Neural progenitor cell (in vitro differentiated cells): ENCODE data around the gene SMARCD3. TPM values are rescaled to one million over a fixed set of nuclear protein-coding genes. Genes with fewer than 3 reads are reported as not detected.
A peak's percentile ranks its signal among the peaks of the same experiment; 100 is the strongest.

Source experiments
- DNase-seq: peaks from one replicate; pipeline ENCODE4 v3.0.0-alpha.2; 2016; ENCODE audit warnings: low spot score
- H2AFZ ChIP-seq: fragments of 200-600 bp; sonication (generic); replicated peaks from 2 replicates; pipeline ENCODE4 v1.6.1; 2016; ENCODE audit warnings: antibody characterized with exemption
- H3F3A ChIP-seq: fragments of 200-600 bp; sonication (generic); 2 replicates; pipeline ENCODE4 v1.6.1; 2016; ENCODE audit warnings: antibody characterized with exemption, low read depth
- H3K27ac ChIP-seq: fragments of 200-600 bp; sonication (generic); 2 replicates; pipeline ENCODE4 v1.5.1; 2016; ENCODE audit warnings: mild to moderate bottlenecking
- H3K27me3 ChIP-seq: fragments of 200-600 bp; sonication (generic); 2 replicates; pipeline ENCODE4 v1.6.1; 2016; ENCODE audit warnings: mild to moderate bottlenecking, moderate library complexity
- H3K36me3 ChIP-seq: fragments of 200-600 bp; sonication (generic); 2 replicates; pipeline ENCODE4 v1.5.1; 2016
- H3K4me1 ChIP-seq: fragments of 200-600 bp; sonication (generic); 2 replicates; pipeline ENCODE4 v1.6.1; 2016; ENCODE audit warnings: mixed run types
- H3K4me2 ChIP-seq: fragments of 200-600 bp; sonication (generic); 2 replicates; pipeline ENCODE4 v1.6.1; 2016
- H3K4me3 ChIP-seq: fragments of 200-600 bp; sonication (generic); 2 replicates; pipeline ENCODE4 v1.5.1; 2016
- H3K79me2 ChIP-seq: fragments of 200-600 bp; sonication (generic); 2 replicates; pipeline ENCODE4 v1.6.1; 2016; ENCODE audit warnings: low read depth
- H3K9ac ChIP-seq: fragments of 200-600 bp; sonication (generic); 2 replicates; pipeline ENCODE4 v1.6.1; 2016
- H3K9me3 ChIP-seq: fragments of 200-600 bp; sonication (generic); 2 replicates; pipeline ENCODE4 v1.5.1; 2016; ENCODE audit warnings: low read depth
- H4K20me1 ChIP-seq: fragments of 200-600 bp; sonication (generic); 2 replicates; pipeline ENCODE4 v1.6.1; 2016; ENCODE audit warnings: low read depth
- H3K27ac Mint-ChIP-seq: 3 replicates; pipeline ENCODE4 v1.8.0; 2021; ENCODE audit warnings: mixed read lengths
- H3K27me3 Mint-ChIP-seq: 2 replicates; pipeline ENCODE4 v1.8.0; 2022; ENCODE audit warnings: low read depth, mild to moderate bottlenecking, inconsistent platforms, moderate library complexity, mixed read lengths; ENCODE audit not compliant: insufficient read depth
- H3K36me3 Mint-ChIP-seq: 3 replicates; pipeline ENCODE4 v1.8.0; 2021; ENCODE audit warnings: mixed read lengths
- H3K4me1 Mint-ChIP-seq: 3 replicates; pipeline ENCODE4 v1.8.0; 2021; ENCODE audit warnings: mixed read lengths
- H3K4me3 Mint-ChIP-seq: 3 replicates; pipeline ENCODE4 v1.8.0; 2021; ENCODE audit warnings: mild to moderate bottlenecking, moderate library complexity, mixed read lengths
- H3K9me3 Mint-ChIP-seq: 3 replicates; pipeline ENCODE4 v1.8.0; 2020; ENCODE audit warnings: mixed read lengths
- CTCF ChIP-seq: fragments of 200-600 bp; sonication (generic); IDR thresholded peaks from 2 replicates; pipeline ENCODE4 v1.5.1; 2017; ENCODE audit warnings: antibody characterized with exemption, mild to moderate bottlenecking
- EZH2 ChIP-seq: fragments of 200-600 bp; sonication (generic); IDR thresholded peaks from 2 replicates; pipeline ENCODE4 v1.6.1; 2017; ENCODE audit warnings: antibody characterized with exemption, mild to moderate bottlenecking, moderate library complexity
- EZH2phosphoT487 ChIP-seq: fragments of 200-600 bp; sonication (generic); IDR thresholded peaks from 2 replicates; pipeline ENCODE4 v1.6.1; 2017; ENCODE audit warnings: antibody characterized with exemption
- total RNA-seq: library from RNA; depleted of rRNA; stranded (reverse); fragments of >200 nt; gene quantifications from 2 replicates; pipeline ENCODE4 v1.2.3, GENCODE V29; 2015; ENCODE audit warnings: low replicate concordance

The SMARCD3 gene
- total RNA-seq, 1 donor from 2014 or later = 11.0 TPM

DNA sequence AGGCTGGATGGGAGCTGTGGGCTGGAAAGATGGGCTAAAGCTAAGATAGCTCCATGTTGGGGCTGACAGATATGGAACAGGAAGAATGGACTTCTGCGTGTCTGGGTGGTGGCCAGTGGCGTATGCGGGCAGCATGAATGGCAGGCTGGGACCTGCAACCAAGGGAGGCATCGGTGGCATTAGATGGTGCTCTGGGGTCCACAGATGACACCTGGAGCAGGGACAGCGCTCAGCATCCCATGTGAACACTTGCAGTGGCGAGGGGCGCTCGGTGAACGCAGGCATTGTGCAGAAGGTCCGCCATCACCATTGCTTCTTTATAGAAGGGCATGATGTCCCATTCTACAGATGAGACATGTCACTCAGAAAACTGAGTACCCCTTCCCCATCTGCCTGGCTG lies 21.0 kb upstream of the SMARCD3 start:
- no peak for TF ChIP-seq EZH2
- no peak for TF ChIP-seq CTCF
- no peak for TF ChIP-seq EZH2phosphoT487
- Histone ChIP-seq H2AFZ (no peak overlapping the region), H3K27ac (no peak overlapping the region), H3K79me2 (no peaks in the 10 kb centered on the region), H3K4me2 (no peak overlapping the region), H3K9ac (no peak overlapping the region), H3K9me3 (no peaks in the 10 kb centered on the region), H3K4me1 (no peaks in the 10 kb centered on the region), H3K4me3 (no peak overlapping the region), H3F3A (no peaks in the 10 kb centered on the region), H3K27me3 (no peaks in the 10 kb centered on the region), H3K36me3 (no peaks in the 10 kb centered on the region), H4K20me1 (no peaks in the 10 kb centered on the region)
- peaks cover 1% of the 10 kb centered on the region for H3K4me1 Mint-ChIP-seq
- H3K36me3 Mint-ChIP-seq = no peaks in the 10 kb centered on the region
- H3K4me3 Mint-ChIP-seq = peak overlapping the region; percentile 40
- H3K27me3 Mint-ChIP-seq = peaks cover 13% of the 10 kb centered on the region
- no peak for DNase-seq
- no peaks in the 10 kb centered on the region for H3K9me3 Mint-ChIP-seq
- H3K27ac Mint-ChIP-seq = peak overlapping the region; percentile 58

GRCh38 chr7:151265351-151265931 lies 16.9 kb upstream of the SMARCD3 start:
- Histone ChIP-seq H3K27ac (no peak overlapping the region), H4K20me1 (no peaks in the 10 kb centered on the region), H3K4me1 (no peaks in the 10 kb centered on the region), H3K27me3 (peaks cover 10% of the 10 kb centered on the region), H3K36me3 (no peaks in the 10 kb centered on the region), H3K4me3 (no peak overlapping the region), H3K9ac (no peak overlapping the region), H3K9me3 (no peaks in the 10 kb centered on the region), H3K79me2 (no peaks in the 10 kb centered on the region), H3K4me2 (no peak overlapping the region), H3F3A (no peaks in the 10 kb centered on the region), H2AFZ (no peak overlapping the region)
- no peak for DNase-seq
- Mint-ChIP-seq H3K27ac (no peak overlapping the region), H3K36me3 (no peaks in the 10 kb centered on the region), H3K4me1 (no peaks in the 10 kb centered on the region), H3K4me3 (no peak overlapping the region), H3K27me3 (peaks cover 15% of the 10 kb centered on the region), H3K9me3 (no peaks in the 10 kb centered on the region)
- no peak for TF ChIP-seq EZH2phosphoT487
- TF ChIP-seq CTCF = no peak
- no peak for TF ChIP-seq EZH2

- no peak overlapping the region for H3K9ac ChIP-seq
- DNase-seq = no peak
- no peaks in the 10 kb centered on the region for H3F3A ChIP-seq
- H3K4me1 Mint-ChIP-seq = no peaks in the 10 kb centered on the region
- peaks cover 16% of the 10 kb centered on the region for H3K27me3 ChIP-seq
- H4K20me1 ChIP-seq = no peaks in the 10 kb centered on the region
- H3K4me2 ChIP-seq = no peak overlapping the region
- no peaks in the 10 kb centered on the region for H3K79me2 ChIP-seq
- H3K4me3 Mint-ChIP-seq = no peak overlapping the region
- no peaks in the 10 kb centered on the region for H3K4me1 ChIP-seq
- peaks cover 18% of the 10 kb centered on the region for H3K27me3 Mint-ChIP-seq
- no peaks in the 10 kb centered on the region for H3K9me3 Mint-ChIP-seq
- H3K36me3 ChIP-seq = no peaks in the 10 kb centered on the region
- H3K9me3 ChIP-seq = no peaks in the 10 kb centered on the region
- TF ChIP-seq EZH2phosphoT487 = no peak
- no peak for TF ChIP-seq EZH2
- no peak for TF ChIP-seq CTCF
- H3K4me3 ChIP-seq = no peak overlapping the region
- no peak overlapping the region for H3K27ac Mint-ChIP-seq
- H2AFZ ChIP-seq = no peak overlapping the region
- no peaks in the 10 kb centered on the region for H3K36me3 Mint-ChIP-seq
- no peak overlapping the region for H3K27ac ChIP-seq
These were observed 16.1 kb upstream of the SMARCD3 start for GRCh38 chr7:151264615-151265014.
